ENCODE measurements around the gene ARHGAP10. TPM values are rescaled to one million over a fixed set of nuclear protein-coding genes. Genes with fewer than 3 reads are reported as not detected.

The ARHGAP10 gene
- total and polyA plus RNA-seq, 2 donors (not counting 1 experiment from before 2014, with no cell fraction given): 0.10 to 0.34 TPM

GRCh38 chr4:148089624-148090023, 357.7 kb downstream of the ARHGAP10 start:
- H3K27ac Mint-ChIP-seq: no peak overlapping the region
- Histone ChIP-seq H3K36me3 (replicated peaks in 1 of 2; ENCODE audit: control extremely low read depth in 1 of 2, control insufficient read depth in 1 of 2, extremely low read depth in 1 of 2, insufficient read depth in 2 of 2, low read length in 1 of 2) (no peaks in the 10 kb centered on the region), H3K4me3 (ENCODE audit: control extremely low read depth in 1 of 5, extremely low read depth in 1 of 5, insufficient read depth in 1 of 5, low read depth in 2 of 5, low read length in 4 of 5) (no peak overlapping the region), H3K27ac (ENCODE audit: low read length in 2 of 2) (no peak overlapping the region), H2AFZ (ENCODE audit: insufficient read depth, low read depth, low read length, poor library complexity, severe bottlenecking) (no peak overlapping the region), H4K20me1 (ENCODE audit: control insufficient read depth, insufficient read depth, low read length, poor library complexity, severe bottlenecking) (no peaks in the 10 kb centered on the region), H3K9me3 (ENCODE audit: control extremely low read depth in 1 of 3, control insufficient read depth in 2 of 3, insufficient read depth in 1 of 3, low read length in 2 of 3) (peaks cover 0 to 13% (median 0%) of the 10 kb centered on the region in 3 donors), H3K4me1 (ENCODE audit: control insufficient read depth in 2 of 2, insufficient read depth in 2 of 2, low read length in 2 of 2) (no peaks in the 10 kb centered on the region), H3K9ac (ENCODE audit: low read length) (no peak overlapping the region), H3K79me2 (ENCODE audit: control insufficient read depth, insufficient read depth, low read length) (no peaks in the 10 kb centered on the region), H3K27me3 (replicated peaks in 1 of 4; ENCODE audit: control extremely low read depth in 1 of 4, control insufficient read depth in 3 of 4, insufficient read depth in 4 of 4, low read length in 3 of 4) (no peaks in the 10 kb centered on the region), H3K4me2 (replicated peaks; ENCODE audit: low read depth, low read length, poor library complexity, severe bottlenecking) (no peak overlapping the region)
- intact Hi-C loops (cut with micrococcal nuclease): no loop called here
- H3K4me1 Mint-ChIP-seq: no peaks in the 10 kb centered on the region
- no CpG with 5 or more reads among the region's 6 CpGs for WGBS (ENCODE audit: insufficient coverage)
- no peak overlapping the region for H3K4me3 Mint-ChIP-seq
- H3K27me3 Mint-ChIP-seq: no peaks in the 10 kb centered on the region
- ATAC-seq (ENCODE audit: low read depth): no peak
- POLR2A ChIA-PET: no interaction called here
- CTCF ChIA-PET: no interaction called here
- no peaks in the 10 kb centered on the region for H3K9me3 Mint-ChIP-seq (ENCODE audit: insufficient read depth)
- no peak for DNase-seq
- TF ChIP-seq EZH2 (IDR thresholded peaks at IDR 0.05; ENCODE audit: borderline replicate concordance, insufficient read depth, low read depth, low read length, poor library complexity, severe bottlenecking): no peak
- no peak for TF ChIP-seq CTCF (IDR thresholded peaks at IDR 0.05)

GRCh38 chr4:148090029-148090428, 358.1 kb downstream of the ARHGAP10 start:
- no peak overlapping the region for H3K4me3 Mint-ChIP-seq
- Histone ChIP-seq H3K4me2 (replicated peaks; ENCODE audit: low read depth, low read length, poor library complexity, severe bottlenecking) (no peak overlapping the region), H3K79me2 (ENCODE audit: control insufficient read depth, insufficient read depth, low read length) (no peaks in the 10 kb centered on the region), H3K4me1 (ENCODE audit: control insufficient read depth in 2 of 2, insufficient read depth in 2 of 2, low read length in 2 of 2) (no peaks in the 10 kb centered on the region), H4K20me1 (ENCODE audit: control insufficient read depth, insufficient read depth, low read length, poor library complexity, severe bottlenecking) (no peaks in the 10 kb centered on the region), H3K27ac (ENCODE audit: low read length in 2 of 2) (no peak overlapping the region), H3K9me3 (ENCODE audit: control extremely low read depth in 1 of 3, control insufficient read depth in 2 of 3, insufficient read depth in 1 of 3, low read length in 2 of 3) (peaks cover 0 to 13% (median 0%) of the 10 kb centered on the region in 3 donors), H3K9ac (ENCODE audit: low read length) (no peak overlapping the region), H2AFZ (ENCODE audit: insufficient read depth, low read depth, low read length, poor library complexity, severe bottlenecking) (no peak overlapping the region), H3K27me3 (replicated peaks in 1 of 4; ENCODE audit: control extremely low read depth in 1 of 4, control insufficient read depth in 3 of 4, insufficient read depth in 4 of 4, low read length in 3 of 4) (no peaks in the 10 kb centered on the region), H3K4me3 (ENCODE audit: control extremely low read depth in 1 of 5, extremely low read depth in 1 of 5, insufficient read depth in 1 of 5, low read depth in 2 of 5, low read length in 4 of 5) (no peak overlapping the region), H3K36me3 (replicated peaks in 1 of 2; ENCODE audit: control extremely low read depth in 1 of 2, control insufficient read depth in 1 of 2, extremely low read depth in 1 of 2, insufficient read depth in 2 of 2, low read length in 1 of 2) (no peaks in the 10 kb centered on the region)
- WGBS (ENCODE audit: insufficient coverage): 96% methylated on average over 3 of the region's 6 CpGs
- H3K9me3 Mint-ChIP-seq (ENCODE audit: insufficient read depth): no peaks in the 10 kb centered on the region
- H3K27ac Mint-ChIP-seq: no peak overlapping the region
- TF ChIP-seq CTCF (IDR thresholded peaks at IDR 0.05): no peak
- no peak for TF ChIP-seq EZH2 (IDR thresholded peaks at IDR 0.05; ENCODE audit: borderline replicate concordance, insufficient read depth, low read depth, low read length, poor library complexity, severe bottlenecking)
- no peaks in the 10 kb centered on the region for H3K27me3 Mint-ChIP-seq
- ChIA-PET POLR2A (no interaction called here), CTCF (no interaction called here)
- intact Hi-C loops (cut with micrococcal nuclease): no loop called here
- ATAC-seq (ENCODE audit: low read depth) (no peak), DNase-seq (no peak)
- H3K4me1 Mint-ChIP-seq: no peaks in the 10 kb centered on the region

Data from B cell (primary cell).